K562 (cell line): ENCODE measurements around the gene FAHD2A. TPM values are rescaled to one million over a fixed set of nuclear protein-coding genes. Genes with fewer than 3 reads are reported as not detected.

Experiments used
- ATAC-seq: fragments of 200-7000 bp; cut with Tn5 transposase; 3 replicates; pipeline ENCODE4 v1.9.1; 2020; ENCODE audit warnings: moderate library complexity
- BruUV-seq: library from RNA; stranded (reverse); fragments of 400-500 nt; replicated peaks from 2 replicates; lab custom pipeline; 2021; lab: Mats Ljungman, UMichigan
- CTCF ChIA-PET: fragments of 300-600 bp; formaldehyde crosslinking; extraction: SDS; loops from one replicate; lab custom pipeline; 2021; ENCODE audit warnings: low intra/inter-chr PET ratio; lab: Yijun Ruan, JAX
- POLR2A ChIA-PET: fragments of 300-600, 350-650 bp; sonication (Branson Sonifier 250); formaldehyde crosslinking; extraction: SDS; loops from one replicate; lab custom pipeline; 2021; ENCODE audit warnings: antibody characterized with exemption, inconsistent platforms; lab: Yijun Ruan, JAX
- DNase-seq, 4 experiments: peaks; one replicate each; pipeline versions ENCODE4 v3.0.0 to v3.0.0-alpha.2; 2011 to 2018; ENCODE audit warnings: low spot score in 3 of 4, mixed read lengths in 3 of 4; ENCODE audit errors: extremely low read depth in 1 of 4
- FAIRE-seq: peaks from 2 replicates; lab custom pipeline; 2011; peaks lifted over from hg19 to GRCh38; lab: Jason Lieb, UNC
- H2AFZ ChIP-seq: 2 replicates; pipeline ENCODE4 v1.6.0; 2011; ENCODE audit warnings: low read depth, low read length, control low read depth, inconsistent platforms
- H3K27ac ChIP-seq: fragments of 200-600 bp; 3 replicates; pipeline ENCODE4 v1.8.0; 2011; ENCODE audit warnings: low read depth, mild to moderate bottlenecking, control low read depth, inconsistent platforms, low read length, moderate library complexity, mixed read lengths; ENCODE audit errors: extremely low read depth
- H3K27me3 ChIP-seq, 2 experiments: fragments of 300-600 bp in 1 of 2; 2 replicates in 1 of 2; 3 replicates in 1 of 2; pipeline versions ENCODE4 v1.6.0 to v1.8.0; 2011; ENCODE audit warnings: inconsistent platforms in 2 of 2, low read length in 2 of 2, mild to moderate bottlenecking in 1 of 2, mixed read lengths in 1 of 2, moderate library complexity in 1 of 2; ENCODE audit not compliant: control insufficient read depth in 2 of 2, insufficient read depth in 2 of 2
- H3K36me3 ChIP-seq: fragments of 300-600 bp; 3 replicates; pipeline ENCODE4 v1.8.0; 2011; ENCODE audit warnings: mild to moderate bottlenecking, low read length, inconsistent platforms; ENCODE audit not compliant: control insufficient read depth, insufficient read depth
- H3K4me1 ChIP-seq, 2 experiments: fragments of 200-600 bp in 1 of 2; replicated peaks in 1 of 2; 2 replicates in 1 of 2; 3 replicates in 1 of 2; pipeline versions ENCODE4 v1.5.1 to v1.8.0; 2011; ENCODE audit warnings: inconsistent platforms in 2 of 2, low read length in 2 of 2, mild to moderate bottlenecking in 1 of 2, mixed read lengths in 1 of 2, moderate library complexity in 1 of 2; ENCODE audit not compliant: control insufficient read depth in 2 of 2, insufficient read depth in 2 of 2
- H3K4me2 ChIP-seq: 2 replicates; pipeline ENCODE4 v1.6.1; 2011; ENCODE audit warnings: low read length, control low read depth, inconsistent platforms, mixed read lengths; ENCODE audit not compliant: insufficient read depth
- H3K4me3 ChIP-seq: fragments of 200-600 bp; sonication (generic), shearing (Covaris generic); 2 replicates; pipeline ENCODE4 v1.5.1; 2016; ENCODE audit warnings: control low read depth, inconsistent platforms
- H3K79me2 ChIP-seq: fragments of 200-600 bp; 3 replicates; pipeline ENCODE4 v1.8.0; 2011; ENCODE audit warnings: low read length, inconsistent platforms; ENCODE audit not compliant: control insufficient read depth, insufficient read depth
- H3K9ac ChIP-seq, 2 experiments: 2 replicates each; pipeline versions ENCODE4 v1.6.0 to v1.6.1; 2011; ENCODE audit warnings: low read depth in 2 of 2, low read length in 2 of 2, control low read depth in 1 of 2, inconsistent platforms in 1 of 2, mild to moderate bottlenecking in 1 of 2, mixed read lengths in 1 of 2; ENCODE audit not compliant: insufficient read depth in 1 of 2
- H3K9me1 ChIP-seq: one replicate; pipeline ENCODE4 v1.6.0; 2011; ENCODE audit warnings: inconsistent platforms, mild to moderate bottlenecking, low read length, moderate library complexity; ENCODE audit not compliant: control insufficient read depth, insufficient read depth
- H3K9me3 ChIP-seq: replicated peaks from 2 replicates; pipeline ENCODE4 v1.5.1; 2011; ENCODE audit warnings: low read depth, low read length, inconsistent platforms; ENCODE audit not compliant: control insufficient read depth, insufficient read depth
- H4K20me1 ChIP-seq: replicated peaks from 2 replicates; pipeline ENCODE4 v1.6.1; 2011; ENCODE audit warnings: low read length, inconsistent platforms, mixed read lengths; ENCODE audit not compliant: control insufficient read depth, insufficient read depth
- BCOR ChIP-seq: fragments of 450-650 bp; IDR thresholded peaks from 2 replicates; pipeline ENCODE4 v1.6.1; 2016
- ETV1 ChIP-seq: fragments of 450-650 bp; conservative IDR thresholded peaks from 2 replicates; pipeline ENCODE4 v1.6.1; 2016; ENCODE audit warnings: missing genetic modification characterization, control low read depth, low read depth, missing compliant biosample characterization
- GATAD2A ChIP-seq: fragments of 450-650 bp; IDR thresholded peaks from 2 replicates; pipeline ENCODE4 v1.6.1; 2017
- HMGXB4 ChIP-seq: sonication (generic); formaldehyde crosslinking; IDR thresholded peaks from 2 replicates; pipeline ENCODE4 v1.8.1; 2023; ENCODE audit warnings: mild to moderate bottlenecking, missing genetic modification reagents
- NR4A1 ChIP-seq, 2 experiments: fragments of 250-450 bp in 1 of 2; fragments of 450-650 bp in 1 of 2; sonication (Bioruptor Pico) in 1 of 2; IDR thresholded peaks; 2 replicates each; pipeline versions ENCODE4 v1.4.0 to v1.6.1; 2016 to 2020; ENCODE audit warnings: mild to moderate bottlenecking in 2 of 2, missing compliant biosample characterization in 1 of 2, missing genetic modification characterization in 1 of 2, moderate library complexity in 1 of 2
- PHB2 ChIP-seq: fragments of 450-650 bp; IDR thresholded peaks from 2 replicates; pipeline ENCODE4 v1.6.1; 2017; ENCODE audit warnings: low read depth
- PRDM10 ChIP-seq: fragments of 450-650 bp; IDR thresholded peaks from 2 replicates; pipeline ENCODE4 v1.6.1; 2018; ENCODE audit not compliant: partially characterized antibody
- RUNX1 ChIP-seq: sonication (generic); IDR thresholded peaks from 2 replicates; pipeline ENCODE4 v1.6.1; 2016; ENCODE audit warnings: antibody characterized with exemption, low read depth
- TARDBP ChIP-seq: fragments of 450-650 bp; IDR thresholded peaks from 2 replicates; pipeline ENCODE4 v1.6.1; 2016
- YBX1 ChIP-seq: fragments of 450-650 bp; IDR thresholded peaks from 2 replicates; pipeline ENCODE4 v1.7.1; 2016; ENCODE audit warnings: mild to moderate bottlenecking
- WGBS: fragments of 100-300 bp; shearing (Covaris generic); methylation state at CpG from one replicate; pipeline ENCODE4 v1.1.6; 2016; ENCODE audit warnings: low coverage, mixed read lengths; ENCODE audit not compliant: insufficient coverage; ENCODE audit errors: missing lambda C conversion rate; 5-methylcytosine and 5-hydroxymethylcytosine counted together
- in situ Hi-C: fragments of 300-500 bp; cut with MboI; formaldehyde crosslinking; loops from 4 replicates; pipeline ENCODE4 v1.15.0; 2018; ENCODE audit warnings: inconsistent platforms, mixed read lengths
- intact Hi-C: fragments of 100-400 bp; cut with micrococcal nuclease; formaldehyde crosslinking; loops from 2 replicates; pipeline ENCODE4 v1.14.2; 2022
- polyA plus RNA-seq, 8 experiments: library from polyadenylated mRNA; depleted of rRNA in 4 of 8; stranded (reverse) in 5 of 8; unstranded in 3 of 8; fragments of >200 nt; fragmentation: Nextera tagmentation in 2 of 8; fragmentation: Illumina TruSeq in 1 of 8; extraction: Ambion mirVana in 2 of 8; extraction: Trizol in 1 of 8; gene quantifications; 2 replicates each; pipeline versions ENCODE4 v1.2.1 to v1.2.3, GENCODE V29; 2011 to 2014; ENCODE audit warnings: inconsistent platforms in 1 of 8, missing spikeins in 1 of 8
- total RNA-seq, 7 experiments: library from RNA; depleted of rRNA in 6 of 7; stranded (reverse); fragments of >200 nt in 6 of 7; fragmentation: Illumina TruSeq in 2 of 7; extraction: Trizol in 2 of 7; gene quantifications; 2 replicates each; pipeline versions ENCODE4 v1.2.1 to v1.2.3, GENCODE V29; 2011 to 2021; ENCODE audit warnings: low replicate concordance in 1 of 7

Gene FAHD2A
- total and polyA plus RNA-seq, 9 of the 15 experiments (the other 6 are each of a cell fraction or from before 2014, with no cell fraction given): 13.8 to 41.0 (median 30.4) TPM

- no peak overlapping the region for H2AFZ ChIP-seq
- no peaks in the 10 kb centered on the region for H3K9me1 ChIP-seq
- FAIRE-seq (no peak), DNase-seq (no peak), ATAC-seq (no peak)
- no peaks in the 10 kb centered on the region for H3K9me3 ChIP-seq
- H3K9ac ChIP-seq: no peak overlapping the region
- POLR2A ChIA-PET: no interaction called here
- H3K27ac ChIP-seq: no peak overlapping the region
- CTCF ChIA-PET: no interaction called here
- in situ Hi-C loops (no loop called here), intact Hi-C loops (no loop called here)
- no peaks in the 10 kb centered on the region for H3K36me3 ChIP-seq
- 0% methylated on average over 8 of the region's 8 CpGs for WGBS
- H3K4me1 ChIP-seq: no peaks in the 10 kb centered on the region
- H3K4me3 ChIP-seq: no peak overlapping the region
- peaks cover 23 to 55% of the 10 kb centered on the region in 2 experiments; a peak in 4 of 5 replicates for H3K27me3 ChIP-seq
- BruUV-seq: no TSS peak
- no peaks in the 10 kb centered on the region for H3K79me2 ChIP-seq
- no peak overlapping the region for H3K4me2 ChIP-seq
- H4K20me1 ChIP-seq: peaks cover 9% of the 10 kb centered on the region; the same call in 1 of the 2 replicates
- no peak for TF ChIP-seq PRDM10
- no peak for TF ChIP-seq GATAD2A
- TF ChIP-seq YBX1: no peak
- no peak for TF ChIP-seq NR4A1 (CRISPR knock-in tag; IDR thresholded peaks at IDR 0.05)
- TF ChIP-seq NR4A1 (tag; IDR thresholded peaks at IDR 0.05): no peak
- no peak for TF ChIP-seq ETV1 (tag)
- TF ChIP-seq BCOR: no peak
- no peak for TF ChIP-seq PHB2
- TF ChIP-seq TARDBP: no peak
- TF ChIP-seq RUNX1: no peak
- no peak for TF ChIP-seq HMGXB4 (CRISPR knock-in tag)
- TF ChIP-seq, all 486 proteins: peak for 0
Measured at GRCh38 chr2:95372845-95373244, 29.7 kb upstream of the FAHD2A start.
